HG02970 (cell line): ENCODE measurements around the gene SLIT3.

Experiments
- ATAC-seq: cut with Tn5 transposase; IDR thresholded peaks from one replicate; pipeline ENCODE4 v1.9.1; 2021; ENCODE audit warnings: mild to moderate bottlenecking, moderate library complexity, moderate number of reproducible peaks; ENCODE audit not compliant: unreplicated experiment, low FRiP score

The SLIT3 gene

GRCh38 chr5:169272731-169273427 is 28.1 kb downstream of the SLIT3 start:
- ATAC-seq = no peak

- ATAC-seq = no peak
Measured at GRCh38 chr5:169272111-169272510, 28.8 kb downstream of the SLIT3 start.

GRCh38 chr5:169270827-169271226 is 30.1 kb downstream of the SLIT3 start:
- ATAC-seq = no peak

- no peak for ATAC-seq
Measured at GRCh38 chr5:169268019-169268418, 32.9 kb downstream of the SLIT3 start.

- ATAC-seq = no peak
Measured at GRCh38 chr5:169265888-169266287, 35.1 kb downstream of the SLIT3 start.

GRCh38 chr5:169263591-169263990 is 37.3 kb downstream of the SLIT3 start:
- no peak for ATAC-seq

- ATAC-seq = no peak
Measured at GRCh38 chr5:169260896-169261569, 39.9 kb downstream of the SLIT3 start.

GRCh38 chr5:169258372-169259000 is 42.5 kb downstream of the SLIT3 start:
- no peak for ATAC-seq

GRCh38 chr5:169256191-169256590 is 44.7 kb downstream of the SLIT3 start:
- no peak for ATAC-seq

GRCh38 chr5:169253071-169253470 is 47.9 kb downstream of the SLIT3 start:
- ATAC-seq = no peak

- no peak for ATAC-seq
Measured at GRCh38 chr5:169251333-169252084, 49.4 kb downstream of the SLIT3 start.

GRCh38 chr5:169250887-169251286 is 50.1 kb downstream of the SLIT3 start:
- no peak for ATAC-seq

GRCh38 chr5:169248996-169249395 is 51.9 kb downstream of the SLIT3 start:
- no peak for ATAC-seq

- no peak for ATAC-seq
Measured at GRCh38 chr5:169248550-169248949, 52.4 kb downstream of the SLIT3 start.

GRCh38 chr5:169244812-169245211 is 56.1 kb downstream of the SLIT3 start:
- ATAC-seq = no peak

- ATAC-seq = no peak
Measured at GRCh38 chr5:169243651-169244422, 57.1 kb downstream of the SLIT3 start.

GRCh38 chr5:169242849-169243186 is 58.1 kb downstream of the SLIT3 start:
- ATAC-seq = no peak

GRCh38 chr5:169242175-169242848 is 58.6 kb downstream of the SLIT3 start:
- ATAC-seq = no peak

GRCh38 chr5:169229342-169229892 is 71.5 kb downstream of the SLIT3 start:
- ATAC-seq = no peak

GRCh38 chr5:169226895-169227294 is 74.0 kb downstream of the SLIT3 start:
- ATAC-seq = no peak
